ENCODE measurements around the gene NOL3.

DNA sequence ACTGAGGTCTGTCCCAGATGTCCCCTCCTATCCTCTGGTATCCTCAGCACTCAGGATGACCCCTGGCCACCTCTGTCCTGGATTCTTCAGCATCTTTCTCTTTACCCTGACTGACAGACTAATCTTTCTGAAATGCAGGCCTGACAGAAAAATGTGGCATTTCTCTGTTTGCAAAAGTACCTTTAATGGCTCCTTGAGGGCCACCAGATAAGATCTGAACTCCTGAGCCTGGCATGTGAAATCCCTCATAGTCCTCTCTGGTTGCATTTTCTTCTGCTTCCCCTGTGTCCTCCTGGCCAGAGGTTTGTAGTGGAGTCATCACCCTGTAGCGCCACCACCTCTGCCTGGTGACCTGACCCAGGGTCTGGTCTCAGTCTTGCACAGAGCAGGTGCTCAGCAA is 26.5 kb downstream of the NOL3 start:
- TF ChIP-seq POLR2A (IDR thresholded peaks at IDR 0.05; ENCODE audit: low read depth, low read length), result no peak
- TF ChIP-seq POLR2AphosphoS5 (IDR thresholded peaks at IDR 0.05; ENCODE audit: low read depth, low read length), result no peak
- no peak for TF ChIP-seq TAF1 (IDR thresholded peaks at IDR 0.05; ENCODE audit: borderline replicate concordance, low read depth, low read length)

All from GM12892 (cell line).